ENCODE measurements around the gene SCMH1.
"Not testable (repeated sequence)": the region's sequence is repeated elsewhere in the genome, so short reads cannot be mapped to it uniquely, and the experiment has no call there.

- not testable (repeated sequence) for TF ChIP-seq ZBTB33 (IDR thresholded peaks at IDR 0.05; ENCODE audit: extremely low read depth, insufficient replicate concordance, low read length); CTCF (IDR thresholded peaks at IDR 0.05 in 2 of 3, conservative IDR thresholded peaks at IDR 0.05 in 1 of 3; ENCODE audit: borderline replicate concordance in 1 of 3, insufficient read depth in 1 of 3, low read depth in 2 of 3, low read length in 2 of 3)
Measured at GRCh38 chr1:41251120-41251519, 9.0 kb upstream of the SCMH1 start.
